ENCODE results near the gene DCDC1.
A peak's percentile ranks its signal among the peaks of the same experiment; 100 is the strongest.

DCDC1 gene

GRCh38 chr11:31369348-31370329 is at the start of gene DCDC1, which contains the start of gene DNAJC24:
Gene DCDC1, minus strand, starts transcription at chr11:31369739. Its CDS starts 41,459 bp downstream, at chr11:31328280.
Gene DNAJC24, plus strand, starts transcription at chr11:31369860. Its CDS starts 889 bp downstream, at chr11:31370749.
- no peak for TF ChIP-seq GATA1 (IDR thresholded peaks at IDR 0.05; ENCODE audit: low read depth, low read length)
- peak; percentile 77 for TF ChIP-seq POLR2A (IDR thresholded peaks at IDR 0.05; ENCODE audit: low read length)
- DNase-seq = peak; percentile 96

- DNase-seq = peak in 1 of 2 experiments; percentile 17
- TF ChIP-seq GATA1 (IDR thresholded peaks at IDR 0.05; ENCODE audit: low read depth, low read length) = no peak
- no peak for TF ChIP-seq POLR2A (IDR thresholded peaks at IDR 0.05; ENCODE audit: low read length)
Measured at GRCh38 chr11:31419138-31419537, 49.6 kb upstream of the DCDC1 start.

- TF ChIP-seq GATA1 (IDR thresholded peaks at IDR 0.05; ENCODE audit: low read depth, low read length) (no peak), POLR2A (IDR thresholded peaks at IDR 0.05; ENCODE audit: low read length) (no peak)
- no peak for DNase-seq
Measured at GRCh38 chr11:31417816-31418215, 48.3 kb upstream of the DCDC1 start.

- no peak for TF ChIP-seq POLR2A (IDR thresholded peaks at IDR 0.05; ENCODE audit: low read length)
- TF ChIP-seq GATA1 (IDR thresholded peaks at IDR 0.05; ENCODE audit: low read depth, low read length) = no peak
- no peak for DNase-seq
Measured at GRCh38 chr11:31417357-31417756, 47.8 kb upstream of the DCDC1 start.

GRCh38 chr11:31415435-31415834 is 45.9 kb upstream of the DCDC1 start:
- TF ChIP-seq GATA1 (IDR thresholded peaks at IDR 0.05; ENCODE audit: low read depth, low read length) = no peak
- no peak for TF ChIP-seq POLR2A (IDR thresholded peaks at IDR 0.05; ENCODE audit: low read length)
- peak; percentile 2 to 58 for DNase-seq

GRCh38 chr11:31414338-31414737 is 44.8 kb upstream of the DCDC1 start:
- DNase-seq = no peak
- TF ChIP-seq POLR2A (IDR thresholded peaks at IDR 0.05; ENCODE audit: low read length) = no peak
- TF ChIP-seq GATA1 (IDR thresholded peaks at IDR 0.05; ENCODE audit: low read depth, low read length) = no peak

- TF ChIP-seq POLR2A (IDR thresholded peaks at IDR 0.05; ENCODE audit: low read length) = no peak
- TF ChIP-seq GATA1 (IDR thresholded peaks at IDR 0.05; ENCODE audit: low read depth, low read length) = no peak
- DNase-seq = no peak
Measured at GRCh38 chr11:31412946-31413345, 43.4 kb upstream of the DCDC1 start.

GRCh38 chr11:31408201-31408600 is 38.7 kb upstream of the DCDC1 start:
- TF ChIP-seq GATA1 (IDR thresholded peaks at IDR 0.05; ENCODE audit: low read depth, low read length) (no peak), POLR2A (IDR thresholded peaks at IDR 0.05; ENCODE audit: low read length) (no peak)
- no peak for DNase-seq

GRCh38 chr11:31404614-31405013 is 35.1 kb upstream of the DCDC1 start:
- TF ChIP-seq POLR2A (IDR thresholded peaks at IDR 0.05; ENCODE audit: low read length) (no peak), GATA1 (IDR thresholded peaks at IDR 0.05; ENCODE audit: low read depth, low read length) (no peak)
- DNase-seq = no peak

- DNase-seq = peak; percentile 11 to 23
- TF ChIP-seq POLR2A (IDR thresholded peaks at IDR 0.05; ENCODE audit: low read length) (no peak), GATA1 (IDR thresholded peaks at IDR 0.05; ENCODE audit: low read depth, low read length) (no peak)
Measured at GRCh38 chr11:31397239-31397834, 27.8 kb upstream of the DCDC1 start.

- no peak for DNase-seq
Measured at GRCh38 chr11:31387379-31387778, 17.8 kb upstream of the DCDC1 start.

GRCh38 chr11:31383116-31383515 is 13.6 kb upstream of the DCDC1 start:
- TF ChIP-seq GATA1 (IDR thresholded peaks at IDR 0.05; ENCODE audit: low read depth, low read length) (no peak), POLR2A (IDR thresholded peaks at IDR 0.05; ENCODE audit: low read length) (no peak)
- DNase-seq = no peak

More at GRCh38 chr11:31387379-31387778, 17.8 kb upstream of the DCDC1 start:
- TF ChIP-seq POLR2A (IDR thresholded peaks at IDR 0.05; ENCODE audit: low read length) = no peak
- TF ChIP-seq GATA1 (IDR thresholded peaks at IDR 0.05; ENCODE audit: low read depth, low read length) = no peak

- TF ChIP-seq GATA1 (IDR thresholded peaks at IDR 0.05; ENCODE audit: low read depth, low read length) (no peak), POLR2A (IDR thresholded peaks at IDR 0.05; ENCODE audit: low read length) (no peak)
- no peak for DNase-seq
Measured at GRCh38 chr11:31375879-31376278, 6.3 kb upstream of the DCDC1 start.

GRCh38 chr11:31366795-31367194 is 2.7 kb downstream of the DCDC1 start:
- DNase-seq = no peak
- no peak for TF ChIP-seq GATA1 (IDR thresholded peaks at IDR 0.05; ENCODE audit: low read depth, low read length)
- no peak for TF ChIP-seq POLR2A (IDR thresholded peaks at IDR 0.05; ENCODE audit: low read length)
